Peyer's patch (tissue), 4 donors: ENCODE results near the gene SCUBE1. TPM values are rescaled to one million over a fixed set of nuclear protein-coding genes. Genes with fewer than 3 reads are reported as not detected.

Source experiments
- DNase-seq, 3 donors: peaks; one replicate each; pipeline ENCODE4 v3.0.0-alpha.2; 2017 to 2019
- H3K27ac ChIP-seq, 4 donors: fragments of 200-600 bp; sonication (generic); one replicate each; pipeline ENCODE4 v1.5.1; 2016 to 2019
- H3K27me3 ChIP-seq, 2 donors: fragments of 200-600 bp; sonication (generic); one replicate each; pipeline ENCODE4 v1.5.1; 2019
- H3K36me3 ChIP-seq, 3 donors: fragments of 200-600 bp; sonication (generic); one replicate each; pipeline ENCODE4 v1.5.1; 2016 to 2019
- H3K4me1 ChIP-seq, 4 donors: fragments of 200-600 bp; sonication (generic); one replicate each; pipeline ENCODE4 v1.5.1; 2016 to 2019
- H3K4me3 ChIP-seq, 4 donors: fragments of 200-600 bp; sonication (generic); 1 replicate in 3 of 4; 2 replicates in 1 of 4; pipeline ENCODE4 v1.5.1; 2016 to 2019; ENCODE audit warnings: mild to moderate bottlenecking in 1 of 4
- H3K9me3 ChIP-seq, 4 donors: fragments of 200-600 bp; sonication (generic); one replicate each; pipeline ENCODE4 v1.5.1; 2016 to 2019; ENCODE audit warnings: mild to moderate bottlenecking in 1 of 4
- CTCF ChIP-seq, 6 experiments: fragments of 450-650 bp in 4 of 6; fragments of 200-600 bp in 2 of 6; sonication (generic) in 1 of 6; IDR thresholded peaks; one replicate each; pipeline ENCODE4 v1.5.1; 2017 to 2019; ENCODE audit warnings: antibody characterized with exemption in 6 of 6, mild to moderate bottlenecking in 3 of 6, moderate library complexity in 1 of 6
- POLR2A ChIP-seq, 2 donors: fragments of 450-650 bp; IDR thresholded peaks; one replicate each; pipeline ENCODE4 v1.5.1; 2017; ENCODE audit warnings: antibody characterized with exemption in 2 of 2, mild to moderate bottlenecking in 2 of 2, moderate library complexity in 2 of 2
- total RNA-seq, 4 donors: library from RNA; depleted of rRNA; stranded (reverse); fragments of >200 nt; gene quantifications; one replicate each; pipeline ENCODE4 v1.1.0, GENCODE V29; 2016

The SCUBE1 gene
- total RNA-seq, 4 donors from 2014 or later, result 1.6 to 47.9 (median 7.9) TPM

- no peak overlapping the region for H3K27ac ChIP-seq
- H3K36me3 ChIP-seq, result no peaks in the 10 kb centered on the region
- H3K4me1 ChIP-seq, result no peaks in the 10 kb centered on the region
- H3K9me3 ChIP-seq, result no peaks in the 10 kb centered on the region
- H3K4me3 ChIP-seq, result no peak overlapping the region
- H3K27me3 ChIP-seq, result no peaks in the 10 kb centered on the region
- TF ChIP-seq POLR2A (IDR thresholded peaks at IDR 0.05) (no peak), CTCF (IDR thresholded peaks at IDR 0.05) (no peak)
- DNase-seq, result no peak
Observed at GRCh38 chr22:43389227-43389836, 46.2 kb upstream of the SCUBE1 start.

GRCh38 chr22:43388420-43388851 is 45.3 kb upstream of the SCUBE1 start:
- Histone ChIP-seq H3K36me3 (no peaks in the 10 kb centered on the region), H3K4me1 (no peaks in the 10 kb centered on the region), H3K27ac (no peak overlapping the region), H3K4me3 (no peak overlapping the region), H3K9me3 (no peaks in the 10 kb centered on the region), H3K27me3 (no peaks in the 10 kb centered on the region)
- DNase-seq, result peak; percentile 50 to 86 (median 82)
- TF ChIP-seq POLR2A (IDR thresholded peaks at IDR 0.05) (no peak), CTCF (IDR thresholded peaks at IDR 0.05) (peak; percentile 78 to 96 (median 81))

- Histone ChIP-seq H3K4me3 (no peak overlapping the region), H3K9me3 (no peaks in the 10 kb centered on the region), H3K4me1 (no peaks in the 10 kb centered on the region), H3K27ac (no peak overlapping the region), H3K36me3 (no peaks in the 10 kb centered on the region), H3K27me3 (no peaks in the 10 kb centered on the region)
- DNase-seq, result no peak
- no peak for TF ChIP-seq CTCF (IDR thresholded peaks at IDR 0.05)
- no peak for TF ChIP-seq POLR2A (IDR thresholded peaks at IDR 0.05)
Observed at GRCh38 chr22:43387815-43388214, 44.6 kb upstream of the SCUBE1 start.

- TF ChIP-seq CTCF (IDR thresholded peaks at IDR 0.05) (peak; percentile 72 to 91 (median 80)), POLR2A (IDR thresholded peaks at IDR 0.05) (no peak)
- H3K9me3 ChIP-seq, result no peaks in the 10 kb centered on the region
- H3K4me1 ChIP-seq, result peaks cover 0 to 7% (median 0%) of the 10 kb centered on the region in 4 donors
- DNase-seq, result peak; percentile 45 to 84 (median 83)
- no peaks in the 10 kb centered on the region for H3K27me3 ChIP-seq
- no peak overlapping the region for H3K4me3 ChIP-seq
- no peak overlapping the region for H3K27ac ChIP-seq
- no peaks in the 10 kb centered on the region for H3K36me3 ChIP-seq
Observed at GRCh38 chr22:43385770-43386641, 42.8 kb upstream of the SCUBE1 start.

GRCh38 chr22:43384863-43385262 is 41.7 kb upstream of the SCUBE1 start:
- Histone ChIP-seq H3K27me3 (no peaks in the 10 kb centered on the region), H3K4me3 (no peak overlapping the region), H3K27ac (no peak overlapping the region), H3K4me1 (peaks cover 0 to 9% (median 0%) of the 10 kb centered on the region in 4 donors), H3K9me3 (no peaks in the 10 kb centered on the region), H3K36me3 (no peaks in the 10 kb centered on the region)
- DNase-seq, result no peak
- TF ChIP-seq POLR2A (IDR thresholded peaks at IDR 0.05) (no peak), CTCF (IDR thresholded peaks at IDR 0.05) (no peak)
